Osteoblast (primary cell): ENCODE measurements around the gene POU6F2. TPM values are rescaled to one million over a fixed set of nuclear protein-coding genes. Genes with fewer than 3 reads are reported as not detected.

Source experiments
- DNase-seq: peaks from one replicate; pipeline ENCODE4 v3.0.0; 2011; ENCODE audit warnings: low spot score, mixed read lengths; ENCODE audit not compliant: insufficient read length; ENCODE audit errors: missing footprints
- H2AFZ ChIP-seq: 2 replicates; pipeline ENCODE4 v1.6.0; 2011; ENCODE audit warnings: mild to moderate bottlenecking, low read length
- H3K27ac ChIP-seq: 2 replicates; pipeline ENCODE4 v1.5.1; 2011; ENCODE audit warnings: mild to moderate bottlenecking, low read depth, low read length, moderate library complexity
- H3K27me3 ChIP-seq: 2 replicates; pipeline ENCODE4 v1.6.0; 2012; ENCODE audit warnings: mild to moderate bottlenecking, control low read depth, inconsistent platforms, low read length, moderate library complexity; ENCODE audit not compliant: insufficient read depth
- H3K36me3 ChIP-seq: 2 replicates; pipeline ENCODE4 v1.5.1; 2011; ENCODE audit warnings: mild to moderate bottlenecking, low read length, control low read depth, moderate library complexity; ENCODE audit not compliant: insufficient read depth
- H3K4me1 ChIP-seq: 2 replicates; pipeline ENCODE4 v1.5.1; 2011; ENCODE audit warnings: mild to moderate bottlenecking, low read length, control low read depth, moderate library complexity; ENCODE audit not compliant: insufficient read depth
- H3K4me2 ChIP-seq: 2 replicates; pipeline ENCODE4 v1.6.0; 2011; ENCODE audit warnings: mild to moderate bottlenecking, low read length; ENCODE audit not compliant: insufficient read depth
- H3K4me3 ChIP-seq: fragments of 200-600 bp; sonication (generic); 3 replicates; pipeline ENCODE4 v1.5.1; 2012; ENCODE audit warnings: mild to moderate bottlenecking, low read length, inconsistent platforms; ENCODE audit not compliant: insufficient read depth
- H3K79me2 ChIP-seq: 2 replicates; pipeline ENCODE4 v1.6.0; 2012; ENCODE audit warnings: mild to moderate bottlenecking, low read length, control low read depth, inconsistent platforms; ENCODE audit not compliant: insufficient read depth
- H3K9me3 ChIP-seq: 2 replicates; pipeline ENCODE4 v1.5.1; 2011; ENCODE audit warnings: low read depth, low read length, control low read depth
- H4K20me1 ChIP-seq: 2 replicates; pipeline ENCODE4 v1.6.0; 2012; ENCODE audit warnings: mild to moderate bottlenecking, low read length, control low read depth; ENCODE audit not compliant: insufficient read depth
- total RNA-seq: library from RNA; depleted of rRNA; stranded (reverse); fragments of >200 nt; gene quantifications from 2 replicates; pipeline ENCODE4 v1.2.3, GENCODE V29; 2012
- TF ChIP-seq, protein P1 (sequence below): IDR thresholded peaks from 2 replicates; pipeline ENCODE4 v1.5.1; 2011; ENCODE audit warnings: mild to moderate bottlenecking, low read depth, low read length, moderate library complexity; ENCODE audit errors: extremely low read depth

The POU6F2 gene
- total RNA-seq, 1 donor, result not detected

DNA sequence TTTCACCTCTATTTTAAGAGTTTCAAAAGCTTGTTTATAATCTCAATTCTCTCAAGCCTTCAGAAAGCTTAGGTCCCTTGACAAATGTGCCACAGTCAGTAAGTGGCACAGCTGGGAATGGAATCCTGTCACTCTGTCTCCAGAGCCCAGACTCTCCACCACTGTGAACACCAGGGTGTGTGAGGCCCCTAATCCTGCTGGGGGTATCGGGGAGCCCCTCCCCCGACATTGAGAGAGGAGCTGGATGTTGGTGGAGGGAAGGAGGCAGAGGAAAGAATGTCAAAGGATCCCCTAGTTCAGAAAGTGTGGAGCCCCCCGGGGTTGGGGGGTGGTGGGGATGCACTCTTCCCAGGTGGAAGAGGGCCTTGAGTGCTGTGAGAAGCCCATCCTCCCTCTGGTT is 454.7 kb downstream of the POU6F2 start:
- no peaks in the 10 kb centered on the region for H3K9me3 ChIP-seq
- H3K4me3 ChIP-seq, result no peak overlapping the region
- no peak overlapping the region for H3K4me2 ChIP-seq
- H2AFZ ChIP-seq, result no peak overlapping the region
- H3K27ac ChIP-seq, result no peak overlapping the region
- TF ChIP-seq, protein P1, sequence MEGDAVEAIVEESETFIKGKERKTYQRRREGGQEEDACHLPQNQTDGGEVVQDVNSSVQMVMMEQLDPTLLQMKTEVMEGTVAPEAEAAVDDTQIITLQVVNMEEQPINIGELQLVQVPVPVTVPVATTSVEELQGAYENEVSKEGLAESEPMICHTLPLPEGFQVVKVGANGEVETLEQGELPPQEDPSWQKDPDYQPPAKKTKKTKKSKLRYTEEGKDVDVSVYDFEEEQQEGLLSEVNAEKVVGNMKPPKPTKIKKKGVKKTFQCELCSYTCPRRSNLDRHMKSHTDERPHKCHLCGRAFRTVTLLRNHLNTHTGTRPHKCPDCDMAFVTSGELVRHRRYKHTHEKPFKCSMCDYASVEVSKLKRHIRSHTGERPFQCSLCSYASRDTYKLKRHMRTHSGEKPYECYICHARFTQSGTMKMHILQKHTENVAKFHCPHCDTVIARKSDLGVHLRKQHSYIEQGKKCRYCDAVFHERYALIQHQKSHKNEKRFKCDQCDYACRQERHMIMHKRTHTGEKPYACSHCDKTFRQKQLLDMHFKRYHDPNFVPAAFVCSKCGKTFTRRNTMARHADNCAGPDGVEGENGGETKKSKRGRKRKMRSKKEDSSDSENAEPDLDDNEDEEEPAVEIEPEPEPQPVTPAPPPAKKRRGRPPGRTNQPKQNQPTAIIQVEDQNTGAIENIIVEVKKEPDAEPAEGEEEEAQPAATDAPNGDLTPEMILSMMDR, result no peak
- no peaks in the 10 kb centered on the region for H3K79me2 ChIP-seq
- no peak for DNase-seq
- no peaks in the 10 kb centered on the region for H3K27me3 ChIP-seq
- peaks cover 2% of the 10 kb centered on the region for H3K4me1 ChIP-seq
- no peaks in the 10 kb centered on the region for H4K20me1 ChIP-seq
- H3K36me3 ChIP-seq, result no peaks in the 10 kb centered on the region

DNA sequence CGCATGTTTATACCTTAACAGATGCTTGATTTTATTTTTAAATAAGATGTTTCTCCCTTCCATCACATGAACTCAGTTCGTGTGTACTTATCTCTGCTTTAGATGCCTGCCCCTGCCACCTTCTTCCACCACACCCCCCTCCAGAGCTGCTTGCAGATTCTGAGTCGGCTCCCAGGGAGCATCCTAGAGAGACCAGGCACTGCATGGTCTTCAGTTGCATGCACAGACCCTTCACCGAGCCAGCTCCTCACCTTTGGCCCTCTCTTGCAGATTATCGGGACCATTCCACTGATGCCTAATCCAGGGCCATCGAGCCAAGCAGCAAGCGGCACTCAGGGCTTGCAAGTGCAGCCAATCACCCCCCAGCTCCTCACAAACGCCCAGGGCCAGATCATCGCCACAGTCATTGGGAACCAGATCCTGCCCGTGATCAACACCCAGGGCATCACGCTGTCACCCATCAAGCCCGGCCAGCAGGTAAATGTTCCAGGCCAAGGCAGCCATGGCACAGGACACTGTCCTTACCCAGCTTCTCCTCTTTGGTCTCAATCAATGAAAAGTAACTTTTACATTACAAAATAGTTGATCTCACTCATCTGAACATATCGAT is 455.2 kb downstream of the POU6F2 start:
- Histone ChIP-seq H3K27ac (no peak overlapping the region), H3K36me3 (no peaks in the 10 kb centered on the region), H2AFZ (no peak overlapping the region), H3K4me1 (peaks cover under 1% of the 10 kb centered on the region), H3K4me3 (no peak overlapping the region), H4K20me1 (no peaks in the 10 kb centered on the region), H3K27me3 (no peaks in the 10 kb centered on the region), H3K9me3 (no peaks in the 10 kb centered on the region), H3K4me2 (no peak overlapping the region), H3K79me2 (no peaks in the 10 kb centered on the region)
- TF ChIP-seq, protein P1, result no peak
- no peak for DNase-seq

DNA sequence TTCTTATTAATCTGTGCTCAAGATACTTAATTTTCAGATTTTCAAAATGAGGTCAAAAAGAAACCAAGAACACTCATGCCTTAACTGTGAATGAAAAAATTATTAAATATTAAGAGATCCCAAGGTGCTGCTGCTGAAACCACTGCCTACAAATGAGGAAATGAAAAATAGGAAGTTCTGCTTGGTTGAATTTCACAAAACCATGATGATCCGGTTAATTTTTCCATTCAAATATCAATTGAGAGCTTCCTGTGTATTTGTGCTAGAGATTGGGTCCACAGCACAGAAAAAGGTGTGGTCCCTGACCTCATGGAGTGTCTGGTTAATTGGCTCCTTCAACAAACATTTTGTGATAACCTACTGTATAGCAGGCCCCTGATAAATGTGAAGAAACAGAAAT is 455.8 kb downstream of the POU6F2 start:
- no peaks in the 10 kb centered on the region for H4K20me1 ChIP-seq
- H3K9me3 ChIP-seq, result no peaks in the 10 kb centered on the region
- H3K4me2 ChIP-seq, result no peak overlapping the region
- no peak for DNase-seq
- no peaks in the 10 kb centered on the region for H3K4me1 ChIP-seq
- H2AFZ ChIP-seq, result no peak overlapping the region
- TF ChIP-seq, protein P1, result no peak
- H3K4me3 ChIP-seq, result no peak overlapping the region
- no peaks in the 10 kb centered on the region for H3K27me3 ChIP-seq
- no peak overlapping the region for H3K27ac ChIP-seq
- H3K79me2 ChIP-seq, result no peaks in the 10 kb centered on the region
- H3K36me3 ChIP-seq, result no peaks in the 10 kb centered on the region

DNA sequence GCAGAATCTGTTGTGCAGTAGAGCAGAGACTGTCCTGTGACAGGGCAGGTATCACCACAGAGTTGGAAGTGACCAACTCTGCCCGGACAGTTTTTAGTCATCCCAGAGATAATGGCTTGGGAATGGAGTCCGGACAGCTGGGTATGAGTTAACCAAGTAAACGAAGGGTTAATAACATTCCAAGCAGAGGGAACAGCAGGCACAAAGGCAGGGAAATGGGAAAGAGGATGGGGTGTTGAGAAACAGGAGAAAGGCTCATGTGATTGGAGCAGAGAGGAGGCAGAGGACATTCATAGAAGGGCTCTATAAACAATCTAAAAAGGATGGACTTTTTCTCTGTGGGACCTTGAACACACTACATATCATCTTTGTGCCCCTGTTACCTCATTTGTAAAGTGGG is 456.3 kb downstream of the POU6F2 start:
- Histone ChIP-seq H2AFZ (no peak overlapping the region), H3K27me3 (no peaks in the 10 kb centered on the region), H4K20me1 (no peaks in the 10 kb centered on the region), H3K4me2 (no peak overlapping the region), H3K4me1 (no peaks in the 10 kb centered on the region), H3K79me2 (no peaks in the 10 kb centered on the region), H3K27ac (no peak overlapping the region), H3K4me3 (no peak overlapping the region), H3K9me3 (no peaks in the 10 kb centered on the region), H3K36me3 (no peaks in the 10 kb centered on the region)
- DNase-seq, result no peak
- TF ChIP-seq, protein P1, result no peak
